Type B pancreatic cell (in vitro differentiated cells): ENCODE measurements around the gene EPHA6. TPM values are rescaled to one million over a fixed set of nuclear protein-coding genes. Genes with fewer than 3 reads are reported as not detected.

Experiments used
- DNase-seq: peaks from one replicate; pipeline ENCODE4 v3.0.0; 2021; ENCODE audit warnings: mixed read lengths; ENCODE audit not compliant: unreplicated experiment; ENCODE audit errors: extremely low spot score
- H3K27ac Mint-ChIP-seq: 2 replicates; pipeline ENCODE4 v1.8.0; 2021; ENCODE audit warnings: mild to moderate bottlenecking, mixed read lengths
- H3K27me3 Mint-ChIP-seq: 2 replicates; pipeline ENCODE4 v1.8.0; 2021; ENCODE audit warnings: mixed read lengths
- H3K36me3 Mint-ChIP-seq: 2 replicates; pipeline ENCODE4 v1.8.0; 2021; ENCODE audit warnings: mixed read lengths
- H3K4me1 Mint-ChIP-seq: one replicate; pipeline ENCODE4 v1.8.0; 2021; ENCODE audit warnings: mixed read lengths; ENCODE audit not compliant: unreplicated experiment
- H3K4me3 Mint-ChIP-seq: 2 replicates; pipeline ENCODE4 v1.8.0; 2021; ENCODE audit warnings: mild to moderate bottlenecking, mixed read lengths
- H3K9me3 Mint-ChIP-seq: 2 replicates; pipeline ENCODE4 v1.8.0; 2021; ENCODE audit warnings: mixed read lengths
- total RNA-seq: library from RNA; stranded (reverse); gene quantifications from 2 replicates; pipeline ENCODE4 v1.2.1, GENCODE V29; 2021; ENCODE audit warnings: low replicate concordance
- TF ChIP-seq, protein P1 (sequence below): fragments of 200-600 bp; sonication (generic); conservative IDR thresholded peaks from 2 replicates; pipeline ENCODE4 v1.5.0; 2021; ENCODE audit warnings: antibody characterized with exemption, mild to moderate bottlenecking

Gene EPHA6
- total RNA-seq, 1 donor from 2014 or later = 9.9 TPM

- TF ChIP-seq, protein P1, sequence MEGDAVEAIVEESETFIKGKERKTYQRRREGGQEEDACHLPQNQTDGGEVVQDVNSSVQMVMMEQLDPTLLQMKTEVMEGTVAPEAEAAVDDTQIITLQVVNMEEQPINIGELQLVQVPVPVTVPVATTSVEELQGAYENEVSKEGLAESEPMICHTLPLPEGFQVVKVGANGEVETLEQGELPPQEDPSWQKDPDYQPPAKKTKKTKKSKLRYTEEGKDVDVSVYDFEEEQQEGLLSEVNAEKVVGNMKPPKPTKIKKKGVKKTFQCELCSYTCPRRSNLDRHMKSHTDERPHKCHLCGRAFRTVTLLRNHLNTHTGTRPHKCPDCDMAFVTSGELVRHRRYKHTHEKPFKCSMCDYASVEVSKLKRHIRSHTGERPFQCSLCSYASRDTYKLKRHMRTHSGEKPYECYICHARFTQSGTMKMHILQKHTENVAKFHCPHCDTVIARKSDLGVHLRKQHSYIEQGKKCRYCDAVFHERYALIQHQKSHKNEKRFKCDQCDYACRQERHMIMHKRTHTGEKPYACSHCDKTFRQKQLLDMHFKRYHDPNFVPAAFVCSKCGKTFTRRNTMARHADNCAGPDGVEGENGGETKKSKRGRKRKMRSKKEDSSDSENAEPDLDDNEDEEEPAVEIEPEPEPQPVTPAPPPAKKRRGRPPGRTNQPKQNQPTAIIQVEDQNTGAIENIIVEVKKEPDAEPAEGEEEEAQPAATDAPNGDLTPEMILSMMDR = no peak
- Mint-ChIP-seq H3K27ac (no peak overlapping the region), H3K4me1 (no peaks in the 10 kb centered on the region)
Measured at GRCh38 chr3:97481416-97481815, 667.0 kb downstream of the EPHA6 start.

DNA sequence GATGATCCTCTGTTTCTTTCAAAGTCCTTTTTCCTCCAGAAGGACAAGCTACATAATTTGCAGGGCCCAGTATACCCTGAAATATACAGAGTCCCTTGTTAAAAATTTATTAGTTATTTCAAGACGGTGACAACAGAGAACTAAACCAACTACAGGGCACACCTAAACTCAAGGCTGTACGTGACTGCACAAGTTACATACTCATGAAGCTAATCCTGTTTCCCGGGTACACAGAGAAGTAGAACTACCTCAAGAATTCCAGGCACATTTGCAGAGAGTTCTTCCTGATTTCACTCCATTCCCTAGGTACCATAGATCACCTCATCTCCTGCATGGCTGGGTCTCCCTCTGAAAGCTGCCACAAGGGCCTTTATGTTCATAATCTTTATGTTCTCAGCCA lies 670.8 kb downstream of the EPHA6 start:
- Mint-ChIP-seq H3K4me1 (no peaks in the 10 kb centered on the region), H3K36me3 (no peaks in the 10 kb centered on the region), H3K27ac (no peak overlapping the region), H3K9me3 (no peaks in the 10 kb centered on the region), H3K27me3 (no peaks in the 10 kb centered on the region), H3K4me3 (no peak overlapping the region)
- DNase-seq = no peak
- TF ChIP-seq, protein P1 = no peak

More at GRCh38 chr3:97481416-97481815, 667.0 kb downstream of the EPHA6 start:
- DNase-seq = no peak
- Mint-ChIP-seq H3K9me3 (no peaks in the 10 kb centered on the region), H3K4me3 (no peak overlapping the region), H3K36me3 (no peaks in the 10 kb centered on the region), H3K27me3 (no peaks in the 10 kb centered on the region)

GRCh38 chr3:97487587-97487986 lies 673.2 kb downstream of the EPHA6 start:
- no peaks in the 10 kb centered on the region for H3K9me3 Mint-ChIP-seq
- no peaks in the 10 kb centered on the region for H3K36me3 Mint-ChIP-seq
- TF ChIP-seq, protein P1 = no peak
- no peak overlapping the region for H3K27ac Mint-ChIP-seq
- no peaks in the 10 kb centered on the region for H3K27me3 Mint-ChIP-seq
- no peak for DNase-seq
- H3K4me1 Mint-ChIP-seq = no peaks in the 10 kb centered on the region
- no peak overlapping the region for H3K4me3 Mint-ChIP-seq

DNA sequence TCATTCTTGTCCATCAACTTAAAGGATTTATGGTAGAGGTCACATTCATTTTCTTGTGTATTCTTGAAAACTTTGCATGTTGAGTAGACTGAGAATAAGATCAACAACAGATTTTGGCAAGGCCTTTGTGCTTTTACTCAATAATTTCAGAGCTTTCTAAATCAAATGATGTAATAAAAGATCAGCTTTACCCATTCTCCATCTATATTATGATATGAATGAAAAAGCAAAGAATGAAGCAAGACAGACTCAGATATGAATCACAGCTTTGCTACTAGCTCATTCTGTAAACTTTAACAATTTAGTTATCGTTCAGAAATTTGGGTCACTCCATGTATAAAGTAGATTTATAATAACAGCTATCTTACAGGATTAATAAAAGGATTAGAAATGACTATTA lies 674.3 kb downstream of the EPHA6 start:
- H3K36me3 Mint-ChIP-seq = no peaks in the 10 kb centered on the region
- H3K27me3 Mint-ChIP-seq = no peaks in the 10 kb centered on the region
- no peak overlapping the region for H3K27ac Mint-ChIP-seq
- no peaks in the 10 kb centered on the region for H3K4me1 Mint-ChIP-seq
- TF ChIP-seq, protein P1 = no peak
- H3K4me3 Mint-ChIP-seq = no peak overlapping the region
- no peaks in the 10 kb centered on the region for H3K9me3 Mint-ChIP-seq
- DNase-seq = no peak

DNA sequence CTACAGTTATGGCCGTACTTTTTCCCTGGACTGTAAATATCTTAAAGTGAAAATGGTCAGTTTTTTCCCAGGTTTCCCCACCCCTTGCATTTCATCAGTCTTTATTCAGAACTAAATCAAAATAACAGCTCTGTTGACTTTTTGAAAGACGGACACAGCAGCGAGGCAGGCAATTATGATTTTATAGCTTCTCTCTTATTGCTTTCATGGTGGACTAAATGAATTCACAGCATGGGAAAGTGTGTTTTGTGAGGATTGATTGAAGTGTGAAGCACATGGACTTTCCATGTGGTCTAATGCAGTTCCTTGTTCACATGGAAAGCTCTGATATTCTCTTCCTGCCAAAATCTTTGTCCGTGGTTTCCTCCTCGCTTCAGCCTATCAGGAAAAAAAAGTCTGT lies 681.5 kb downstream of the EPHA6 start:
- no peaks in the 10 kb centered on the region for H3K4me1 Mint-ChIP-seq
- H3K27me3 Mint-ChIP-seq = no peaks in the 10 kb centered on the region
- H3K36me3 Mint-ChIP-seq = no peaks in the 10 kb centered on the region

More for the DNA sequence above, 681.5 kb downstream of the EPHA6 start:
- no peak for DNase-seq
- no peaks in the 10 kb centered on the region for H3K9me3 Mint-ChIP-seq
- H3K27ac Mint-ChIP-seq = no peak overlapping the region
- no peak overlapping the region for H3K4me3 Mint-ChIP-seq
- TF ChIP-seq, protein P1 = no peak
